ENCODE measurements around the gene CARD9.
A peak's percentile ranks its signal among the peaks of the same experiment; 100 is the strongest.

CARD9 gene

GRCh38 chr9:136401173-136401922, 27.9 kb upstream of the CARD9 start:
- DNase-seq, result no peak

- peak; percentile 81 for DNase-seq
These were observed 26.8 kb upstream of the CARD9 start, which contains the start of gene SNAPC4 for GRCh38 chr9:136400038-136400834. TSS of gene SNAPC4 (minus strand) at chr9:136400170. CDS start at chr9:136398428, 1,742 bp downstream.

GRCh38 chr9:136399176-136400037, 25.9 kb upstream of the CARD9 start:
- DNase-seq, result no peak

GRCh38 chr9:136398286-136398685, 24.8 kb upstream of the CARD9 start:
- DNase-seq, result no peak

GRCh38 chr9:136397643-136398042, 24.2 kb upstream of the CARD9 start:
- DNase-seq, result no peak

- no peak for DNase-seq
These were observed 22.7 kb upstream of the CARD9 start for GRCh38 chr9:136396219-136396515.

GRCh38 chr9:136395345-136396218, 22.1 kb upstream of the CARD9 start:
- DNase-seq, result no peak

- no peak for DNase-seq
These were observed 21.5 kb upstream of the CARD9 start for GRCh38 chr9:136395020-136395340.

- DNase-seq, result no peak
These were observed 21.0 kb upstream of the CARD9 start for GRCh38 chr9:136394312-136395019.

GRCh38 chr9:136393531-136393930, 20.1 kb upstream of the CARD9 start:
- no peak for DNase-seq

GRCh38 chr9:136392538-136393449, 19.3 kb upstream of the CARD9 start:
- no peak for DNase-seq

- DNase-seq, result no peak
These were observed 18.5 kb upstream of the CARD9 start for GRCh38 chr9:136391737-136392537.

- DNase-seq, result no peak
These were observed 15.9 kb upstream of the CARD9 start for GRCh38 chr9:136389396-136389795.

GRCh38 chr9:136387217-136387616, 13.7 kb upstream of the CARD9 start:
- no peak for DNase-seq

- no peak for DNase-seq
These were observed 12.5 kb upstream of the CARD9 start for GRCh38 chr9:136386018-136386417.

GRCh38 chr9:136385015-136385414, 11.5 kb upstream of the CARD9 start:
- no peak for DNase-seq

- no peak for DNase-seq
These were observed 10.0 kb upstream of the CARD9 start for GRCh38 chr9:136383436-136383835.

- DNase-seq, result no peak
These were observed 8.6 kb upstream of the CARD9 start for GRCh38 chr9:136381966-136382513.

GRCh38 chr9:136381311-136381710, 7.8 kb upstream of the CARD9 start:
- no peak for DNase-seq

- DNase-seq, result no peak
These were observed 6.9 kb upstream of the CARD9 start for GRCh38 chr9:136380381-136380780.

All from NCI-H748 treated with DMSO at 0.1 percent for 48 hours (cell line).